Measurements from ENCODE around the gene GARRE1. TPM values are rescaled to one million over a fixed set of nuclear protein-coding genes. Genes with fewer than 3 reads are reported as not detected.
"Not testable (repeated sequence)": the region's sequence is repeated elsewhere in the genome, so short reads cannot be mapped to it uniquely, and the experiment has no call there.

The GARRE1 gene
- total RNA-seq, 1 donor, result 27.3 TPM

DNA sequence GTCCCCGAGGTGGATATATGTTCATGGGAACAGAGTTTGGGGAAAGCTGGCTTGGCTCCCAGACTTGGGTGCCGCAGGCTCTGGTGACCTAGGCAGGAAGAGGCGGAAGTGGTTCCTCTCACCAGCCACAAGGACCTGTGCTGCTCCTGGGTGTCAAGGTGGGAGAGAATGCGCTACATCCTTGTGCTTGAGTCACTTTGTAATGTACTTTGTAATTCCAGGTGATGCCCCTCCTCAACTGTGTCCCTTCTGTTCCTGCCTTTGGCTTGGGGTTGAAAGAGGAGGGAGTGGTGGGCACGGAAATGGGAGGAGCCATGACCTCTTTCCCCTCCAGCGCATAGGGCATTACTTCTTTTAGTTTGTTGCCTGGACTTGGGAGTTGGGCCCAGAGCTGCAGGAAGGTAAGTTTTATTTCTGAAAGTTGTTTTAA is 10.9 kb downstream of the GARRE1 start:
- Histone ChIP-seq H3K9me3 (ENCODE audit: low read depth, low read length) (no peaks in the 10 kb centered on the region), H3K4me3 (ENCODE audit: low read length) (no peak overlapping the region), H3K27me3 (ENCODE audit: insufficient read depth, low read length) (no peaks in the 10 kb centered on the region), H3K4me1 (ENCODE audit: insufficient read depth, low read length) (peaks cover 13% of the 10 kb centered on the region)

DNA sequence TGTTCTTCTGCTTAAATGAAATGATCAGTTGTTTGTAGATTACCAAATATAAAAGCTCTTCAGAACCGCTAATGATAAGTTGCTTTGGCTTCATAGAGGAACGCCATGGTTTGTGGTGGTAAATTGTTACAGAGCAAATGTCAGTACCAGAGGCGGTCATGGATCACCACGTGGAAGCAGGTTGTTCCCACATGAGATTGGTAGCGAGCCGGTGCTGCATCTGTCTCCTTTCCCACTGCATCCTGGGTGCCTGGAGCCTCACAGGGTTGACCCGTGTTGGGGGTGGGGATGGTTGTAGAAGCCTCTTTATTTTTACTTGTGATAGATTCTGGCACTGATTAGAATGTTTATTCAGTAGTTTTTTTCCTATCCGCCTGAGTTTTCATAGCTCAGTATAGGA is 14.7 kb downstream of the GARRE1 start:
- Histone ChIP-seq H3K27me3 (ENCODE audit: insufficient read depth, low read length) (no peaks in the 10 kb centered on the region), H3K9me3 (ENCODE audit: low read depth, low read length) (no peaks in the 10 kb centered on the region), H3K4me3 (ENCODE audit: low read length) (no peak overlapping the region), H3K4me1 (ENCODE audit: insufficient read depth, low read length) (peaks cover 49% of the 10 kb centered on the region)

DNA sequence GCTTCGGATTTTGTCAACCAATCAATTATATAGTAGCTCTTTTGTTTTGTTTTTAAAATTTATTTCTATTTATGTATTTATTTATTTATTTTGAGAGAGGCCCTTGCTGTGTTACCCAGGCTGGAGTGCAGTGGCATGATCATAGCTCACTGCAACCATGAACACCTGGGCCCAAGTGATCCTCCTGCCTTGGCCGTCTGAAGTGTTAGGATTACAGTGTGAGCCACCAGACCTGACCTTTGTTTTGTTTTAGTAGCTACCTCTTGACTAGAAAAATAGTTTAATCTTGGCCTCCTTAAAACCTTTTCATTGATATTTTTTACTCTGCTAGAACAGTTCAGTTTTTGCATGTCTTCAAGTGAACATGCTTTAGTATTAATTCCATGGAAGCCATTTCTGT is 15.1 kb downstream of the GARRE1 start:
- H3K27me3 ChIP-seq (ENCODE audit: insufficient read depth, low read length), result no peaks in the 10 kb centered on the region
- H3K4me3 ChIP-seq (ENCODE audit: low read length), result no peak overlapping the region
- H3K4me1 ChIP-seq (ENCODE audit: insufficient read depth, low read length), result peaks cover 53% of the 10 kb centered on the region

DNA sequence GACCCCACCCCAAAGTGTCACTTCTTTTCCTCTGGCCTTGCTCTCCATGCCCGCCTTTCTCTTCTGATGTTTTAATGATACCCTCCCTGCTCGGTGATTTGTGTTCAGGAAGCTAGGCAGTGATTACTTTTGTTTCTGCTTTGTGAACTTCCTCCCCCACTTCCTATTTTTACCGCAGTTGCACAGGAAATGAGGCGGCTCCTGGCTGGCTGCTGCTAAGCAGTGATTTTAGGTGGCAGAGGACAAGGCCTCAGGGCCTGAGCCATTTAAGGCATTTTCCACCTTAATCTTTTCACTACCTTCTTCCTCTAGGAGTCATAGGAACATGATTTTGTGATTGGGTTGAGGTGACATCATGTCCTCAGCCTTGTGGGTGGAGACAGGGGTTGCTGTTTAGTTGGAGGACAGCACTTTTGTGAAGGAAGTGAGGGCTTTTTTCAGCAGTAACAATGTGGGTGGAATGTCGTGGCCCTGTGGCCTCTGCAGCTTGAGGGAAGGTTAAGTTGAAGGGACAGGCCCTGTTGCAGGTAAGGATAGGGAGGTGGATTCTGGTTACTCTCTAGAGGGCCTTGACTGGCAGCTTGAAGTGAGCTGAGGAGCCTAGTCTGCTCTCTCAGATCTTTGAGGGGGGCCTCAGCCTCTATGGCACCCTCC is 15.7 kb downstream of the GARRE1 start:
- Histone ChIP-seq H3K4me1 (ENCODE audit: insufficient read depth, low read length) (peaks cover 55% of the 10 kb centered on the region), H3K9me3 (ENCODE audit: low read depth, low read length) (no peaks in the 10 kb centered on the region), H3K4me3 (ENCODE audit: low read length) (no peak overlapping the region), H3K27me3 (ENCODE audit: insufficient read depth, low read length) (no peaks in the 10 kb centered on the region)

More for the DNA sequence above, 15.1 kb downstream of the GARRE1 start:
- H3K9me3 ChIP-seq (ENCODE audit: low read depth, low read length), result no peaks in the 10 kb centered on the region

DNA sequence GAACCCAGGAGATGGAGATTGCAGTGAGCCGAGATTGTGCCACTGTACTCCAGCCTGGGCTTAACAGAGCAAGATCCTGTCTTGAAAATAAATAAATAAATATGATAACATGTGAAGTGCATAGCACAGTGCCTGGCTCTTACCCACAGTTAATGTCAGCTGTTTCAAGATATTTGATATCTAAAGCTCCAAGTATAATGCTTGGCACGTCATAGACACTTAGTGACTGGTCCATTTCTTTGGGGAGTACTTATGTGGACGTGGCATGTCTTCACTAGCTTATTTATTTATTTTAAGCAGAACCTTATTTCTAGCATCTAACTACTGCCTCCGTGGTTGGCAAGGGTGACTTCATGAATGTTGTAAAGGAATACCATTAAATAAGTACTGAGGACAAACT is 18.8 kb downstream of the GARRE1 start:
- Histone ChIP-seq H3K27me3 (ENCODE audit: insufficient read depth, low read length) (no peaks in the 10 kb centered on the region), H3K4me3 (ENCODE audit: low read length) (no peak overlapping the region), H3K9me3 (ENCODE audit: low read depth, low read length) (no peaks in the 10 kb centered on the region), H3K4me1 (ENCODE audit: insufficient read depth, low read length) (peaks cover 61% of the 10 kb centered on the region)

DNA sequence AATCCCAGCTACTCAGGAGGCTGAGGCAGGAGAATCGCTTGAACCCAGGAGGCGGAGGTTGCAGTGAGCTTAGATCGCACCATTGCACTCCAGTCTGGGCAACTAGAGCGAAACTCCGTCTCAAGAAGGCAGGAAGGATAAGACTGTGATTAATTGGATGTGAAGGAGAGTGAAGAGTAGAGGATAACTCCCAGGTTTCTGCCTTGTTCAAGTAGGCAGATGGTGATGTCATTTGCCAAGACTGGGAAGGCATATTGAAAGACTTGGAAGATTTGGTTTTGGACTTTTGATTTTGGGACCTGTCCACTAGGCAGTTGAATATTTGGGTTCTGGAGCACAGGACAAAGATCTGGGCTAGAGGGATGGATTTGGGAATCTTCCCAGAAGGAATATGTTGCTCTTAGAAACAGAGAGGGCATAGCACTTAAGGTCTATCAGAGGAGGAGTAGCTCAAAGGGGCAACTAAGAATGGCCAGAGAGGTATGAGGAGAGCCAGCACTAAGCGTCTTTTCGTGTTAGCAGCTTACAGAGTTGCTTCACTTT is 20.0 kb downstream of the GARRE1 start:
- H3K27me3 ChIP-seq (ENCODE audit: insufficient read depth, low read length), result no peaks in the 10 kb centered on the region
- H3K4me3 ChIP-seq (ENCODE audit: low read length), result no peak overlapping the region
- peaks cover 57% of the 10 kb centered on the region for H3K4me1 ChIP-seq (ENCODE audit: insufficient read depth, low read length)
- no peaks in the 10 kb centered on the region for H3K9me3 ChIP-seq (ENCODE audit: low read depth, low read length)

DNA sequence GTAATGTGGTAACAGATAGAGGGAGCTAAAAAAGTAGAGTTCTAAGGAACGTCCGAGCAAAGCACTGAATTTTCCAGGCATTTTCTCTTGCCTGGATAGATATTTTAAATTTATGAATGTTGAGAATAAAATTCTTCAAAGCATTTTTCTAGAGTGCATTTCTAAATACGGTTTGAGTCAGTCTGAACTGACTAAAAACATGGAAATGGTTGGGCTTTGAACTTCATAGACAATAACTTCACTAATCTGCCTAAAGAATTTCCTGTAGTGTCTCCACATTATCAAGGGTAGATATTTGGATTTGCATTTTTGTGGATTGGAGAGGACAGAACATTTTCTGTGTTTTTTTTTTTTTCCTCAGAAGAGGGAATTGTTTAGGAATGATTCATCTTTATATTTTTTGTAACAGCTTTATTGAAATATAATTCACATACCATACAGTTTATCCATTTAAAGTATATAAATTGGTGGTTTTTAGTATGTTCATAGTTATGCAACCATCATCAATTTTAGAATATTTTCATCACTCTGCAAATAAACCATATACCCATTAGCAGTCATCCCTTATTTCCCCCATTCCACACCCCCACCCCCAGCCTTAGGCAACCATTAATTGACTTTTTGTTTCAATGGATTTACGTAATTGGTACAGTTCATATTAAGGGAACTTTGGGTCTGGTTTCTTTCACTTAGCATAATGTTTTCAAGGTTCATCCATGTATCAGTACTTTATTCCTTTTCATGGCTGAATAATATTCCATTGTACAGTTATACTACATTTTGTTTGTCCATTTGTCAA is 20.7 kb downstream of the GARRE1 start:
- no peaks in the 10 kb centered on the region for H3K9me3 ChIP-seq (ENCODE audit: low read depth, low read length)
- peaks cover 50% of the 10 kb centered on the region for H3K4me1 ChIP-seq (ENCODE audit: insufficient read depth, low read length)
- no peaks in the 10 kb centered on the region for H3K27me3 ChIP-seq (ENCODE audit: insufficient read depth, low read length)
- H3K4me3 ChIP-seq (ENCODE audit: low read length), result no peak overlapping the region

DNA sequence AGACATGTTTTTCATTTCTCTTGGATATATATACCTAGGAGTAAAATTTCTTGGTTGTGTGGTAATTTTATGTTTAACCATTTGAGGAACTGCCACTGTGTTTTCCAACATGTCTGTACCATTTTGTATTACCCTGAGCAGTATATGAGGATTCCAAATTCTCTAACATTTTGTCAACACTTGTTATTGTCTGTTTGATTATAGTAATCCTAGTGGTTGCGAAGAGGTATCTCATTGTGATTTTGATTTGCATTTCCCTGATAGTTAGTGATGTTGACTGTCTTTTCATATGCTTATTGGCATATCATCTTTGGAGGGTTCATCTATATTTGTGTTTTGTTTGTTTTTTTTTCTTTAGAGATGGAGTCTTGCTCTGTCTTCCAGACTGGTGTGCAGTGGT is 21.4 kb downstream of the GARRE1 start:
- Histone ChIP-seq H3K4me1 (ENCODE audit: insufficient read depth, low read length) (peaks cover 43% of the 10 kb centered on the region), H3K27me3 (ENCODE audit: insufficient read depth, low read length) (no peaks in the 10 kb centered on the region), H3K9me3 (ENCODE audit: low read depth, low read length) (no peaks in the 10 kb centered on the region), H3K4me3 (ENCODE audit: low read length) (no peak overlapping the region)

DNA sequence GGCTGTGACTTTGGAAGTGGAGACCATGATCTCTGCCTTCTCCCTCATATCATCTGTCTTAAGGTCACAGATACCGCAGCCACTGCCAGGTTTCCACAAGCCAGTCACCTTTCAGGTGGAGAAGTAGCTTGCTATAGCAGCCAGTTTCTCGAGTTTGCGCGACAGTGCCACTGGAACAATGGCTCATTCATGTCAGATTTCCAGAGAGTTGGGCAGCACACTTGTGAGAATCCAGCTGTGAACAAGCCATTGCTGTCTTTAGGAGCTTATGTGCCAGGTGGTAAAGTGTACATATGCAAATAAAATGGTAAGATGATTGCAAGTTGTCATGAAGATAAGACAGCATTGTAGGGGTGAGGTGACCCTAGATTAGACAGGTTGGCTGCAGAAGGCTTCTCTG is 22.3 kb downstream of the GARRE1 start:
- Histone ChIP-seq H3K27me3 (ENCODE audit: insufficient read depth, low read length) (no peaks in the 10 kb centered on the region), H3K4me3 (ENCODE audit: low read length) (no peak overlapping the region), H3K4me1 (ENCODE audit: insufficient read depth, low read length) (peaks cover 34% of the 10 kb centered on the region), H3K9me3 (ENCODE audit: low read depth, low read length) (no peaks in the 10 kb centered on the region)

DNA sequence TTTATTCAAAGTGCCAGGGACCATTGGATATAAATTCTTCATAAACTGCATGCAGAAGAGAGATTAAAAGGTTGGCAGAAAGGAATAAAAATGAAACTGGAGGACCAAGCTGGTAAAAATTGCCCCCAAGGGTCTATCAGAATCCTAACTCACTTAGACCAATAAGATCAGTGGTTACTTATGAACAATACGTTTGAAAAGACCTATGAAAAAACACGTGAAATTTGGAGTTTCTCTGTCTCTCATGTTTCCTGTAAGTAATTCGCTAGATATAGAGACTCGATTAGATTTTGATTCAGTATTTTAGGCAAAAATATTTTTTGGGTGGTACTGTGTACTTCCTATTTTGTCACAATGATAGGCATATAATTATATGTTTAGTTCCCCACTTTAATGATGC is 22.9 kb downstream of the GARRE1 start:
- no peaks in the 10 kb centered on the region for H3K27me3 ChIP-seq (ENCODE audit: insufficient read depth, low read length)
- H3K4me3 ChIP-seq (ENCODE audit: low read length), result no peak overlapping the region
- H3K9me3 ChIP-seq (ENCODE audit: low read depth, low read length), result no peaks in the 10 kb centered on the region
- H3K4me1 ChIP-seq (ENCODE audit: insufficient read depth, low read length), result peaks cover 28% of the 10 kb centered on the region

DNA sequence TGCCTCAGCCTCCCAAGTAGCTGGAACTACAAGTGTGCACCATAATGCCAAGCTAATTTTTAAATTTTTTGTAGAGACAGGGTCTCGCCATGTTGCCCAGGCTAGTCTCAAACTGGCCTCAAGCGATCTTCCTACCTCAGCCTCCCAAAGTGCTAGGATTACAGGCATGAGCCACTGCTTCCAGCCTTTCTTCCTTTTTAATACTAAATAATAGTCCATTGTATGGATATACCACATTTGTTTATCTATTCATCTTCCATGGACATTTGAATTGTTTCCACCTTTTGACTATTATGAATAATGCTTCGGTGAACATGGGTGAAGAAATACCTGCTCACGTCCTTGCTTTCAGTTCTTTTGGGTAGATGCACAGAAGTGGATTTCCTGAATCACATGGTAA is 24.4 kb downstream of the GARRE1 start:
- H3K9me3 ChIP-seq (ENCODE audit: low read depth, low read length), result no peaks in the 10 kb centered on the region
- H3K4me1 ChIP-seq (ENCODE audit: insufficient read depth, low read length), result peaks cover 15% of the 10 kb centered on the region
- H3K27me3 ChIP-seq (ENCODE audit: insufficient read depth, low read length), result no peaks in the 10 kb centered on the region
- H3K4me3 ChIP-seq (ENCODE audit: low read length), result no peak overlapping the region

DNA sequence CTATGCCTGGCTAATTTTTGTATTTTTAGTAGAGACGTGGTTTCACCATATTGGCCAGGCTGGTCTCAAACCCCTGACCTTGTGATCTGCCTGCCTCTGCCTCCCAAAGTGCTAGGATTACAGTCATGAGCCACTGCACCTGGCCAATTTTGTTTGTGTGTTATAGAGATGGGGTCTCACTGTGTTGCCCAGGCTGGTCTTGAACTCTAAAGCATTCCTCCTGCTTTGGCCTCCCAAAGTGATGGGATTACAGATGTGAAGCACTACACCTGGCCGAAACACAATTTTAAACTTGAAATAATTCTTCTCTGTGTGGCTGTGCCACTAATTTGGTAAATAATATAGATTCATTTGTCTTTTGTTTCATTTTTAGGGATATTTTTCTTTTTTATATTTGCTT is 27.1 kb downstream of the GARRE1 start:
- not testable (repeated sequence) for H3K9me3 ChIP-seq (ENCODE audit: low read depth, low read length); H3K4me3 ChIP-seq (ENCODE audit: low read length); H3K27me3 ChIP-seq (ENCODE audit: insufficient read depth, low read length); H3K4me1 ChIP-seq (ENCODE audit: insufficient read depth, low read length)

DNA sequence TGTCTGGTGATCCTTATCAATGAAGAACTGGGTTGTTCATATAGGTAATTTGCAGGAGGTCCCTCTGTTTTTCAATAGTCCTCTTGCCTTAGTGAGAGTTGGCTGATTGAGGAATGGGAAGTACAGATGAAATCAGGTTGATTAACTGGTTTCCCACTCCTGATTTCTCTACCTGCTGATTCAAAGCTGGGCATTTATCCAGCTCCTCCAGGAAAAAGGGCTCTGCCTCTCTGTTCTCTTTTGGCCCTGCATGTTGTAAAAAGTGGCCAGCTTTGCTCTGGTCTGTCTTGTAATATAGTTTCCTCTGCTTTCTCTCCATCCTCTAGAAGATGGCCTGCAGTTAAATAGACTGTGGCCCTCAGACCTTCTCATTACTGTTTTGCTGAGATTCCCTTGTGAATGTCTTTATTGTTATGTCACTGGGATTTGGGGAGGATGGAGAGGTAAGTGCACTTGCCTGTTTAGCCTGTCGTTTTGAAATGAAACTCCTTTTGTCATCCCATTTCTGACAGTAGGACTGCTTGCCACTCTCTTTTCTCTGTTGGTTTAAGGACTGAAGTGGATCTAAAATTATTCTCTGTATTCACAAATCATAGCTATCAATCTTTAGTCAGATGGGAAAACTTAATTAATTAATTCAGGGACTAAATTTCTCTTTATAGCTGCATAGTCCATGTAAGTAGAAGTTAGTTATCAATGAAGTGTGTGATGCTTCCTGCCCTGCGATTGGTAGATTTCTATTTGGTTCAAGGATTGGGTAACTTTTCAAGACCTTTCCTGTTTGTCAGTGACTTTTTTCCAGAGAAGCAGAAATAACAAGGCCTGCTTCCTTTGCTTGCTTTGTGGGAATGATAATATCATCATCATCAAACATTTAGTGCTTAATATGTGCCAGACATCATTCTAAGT is 28.5 kb downstream of the GARRE1 start:
- H3K27me3 ChIP-seq (ENCODE audit: insufficient read depth, low read length), result no peaks in the 10 kb centered on the region
- H3K4me1 ChIP-seq (ENCODE audit: insufficient read depth, low read length), result peaks cover 1% of the 10 kb centered on the region
- no peaks in the 10 kb centered on the region for H3K9me3 ChIP-seq (ENCODE audit: low read depth, low read length)
- H3K4me3 ChIP-seq (ENCODE audit: low read length), result no peak overlapping the region

DNA sequence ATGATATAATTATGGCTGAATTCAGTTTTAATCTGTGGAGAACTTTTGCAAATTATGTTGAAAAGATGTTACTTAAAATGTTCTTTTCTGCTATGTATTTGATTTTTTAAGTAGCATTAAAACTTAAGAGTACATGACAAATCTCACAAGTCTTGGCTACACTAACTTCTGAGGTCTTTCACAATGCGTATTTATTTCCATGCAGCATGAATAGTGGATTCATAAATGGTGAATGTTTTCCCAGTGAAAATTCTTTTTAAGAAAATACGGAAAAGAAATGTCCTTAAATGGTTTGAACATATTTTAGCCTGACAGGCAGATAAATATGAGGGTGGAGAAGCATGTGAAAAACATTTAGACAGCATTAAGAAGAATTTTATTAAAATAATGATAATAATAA is 30.2 kb downstream of the GARRE1 start:
- no peaks in the 10 kb centered on the region for H3K9me3 ChIP-seq (ENCODE audit: low read depth, low read length)
- no peaks in the 10 kb centered on the region for H3K27me3 ChIP-seq (ENCODE audit: insufficient read depth, low read length)
- no peak overlapping the region for H3K4me3 ChIP-seq (ENCODE audit: low read length)
- peaks cover 8% of the 10 kb centered on the region for H3K4me1 ChIP-seq (ENCODE audit: insufficient read depth, low read length)

DNA sequence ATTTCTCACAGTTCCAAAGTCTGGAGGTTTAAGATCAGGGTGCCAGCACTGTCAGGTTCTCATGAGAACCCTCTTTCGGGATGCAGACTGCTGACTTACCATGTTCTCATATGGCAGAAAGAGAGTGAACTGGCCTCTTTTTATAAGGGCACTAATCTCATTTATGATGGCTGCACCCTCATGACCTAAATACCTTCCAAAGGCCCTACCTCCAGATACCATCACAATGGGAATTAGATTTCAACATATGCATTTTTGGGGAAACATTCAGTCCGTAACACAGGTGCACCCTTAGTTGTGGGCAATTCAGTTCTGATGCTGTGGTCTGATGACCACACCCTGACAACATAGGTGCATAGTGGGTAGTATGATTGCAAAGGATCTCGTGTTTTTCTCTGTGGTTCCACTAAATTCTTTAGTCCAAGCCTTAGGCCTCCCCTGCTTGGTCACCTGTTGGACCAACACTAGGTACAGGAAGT is 33.3 kb downstream of the GARRE1 start:
- Histone ChIP-seq H3K27me3 (ENCODE audit: insufficient read depth, low read length) (no peaks in the 10 kb centered on the region), H3K4me1 (ENCODE audit: insufficient read depth, low read length) (peaks cover 8% of the 10 kb centered on the region), H3K9me3 (ENCODE audit: low read depth, low read length) (no peaks in the 10 kb centered on the region), H3K4me3 (ENCODE audit: low read length) (no peak overlapping the region)

All from mononuclear cell (primary cell).